Ovary (tissue), 9 donors: Measurements from ENCODE around the gene IRF1. TPM values are rescaled to one million over a fixed set of nuclear protein-coding genes. Genes with fewer than 3 reads are reported as not detected.
"Not testable (repeated sequence)": the region's sequence is repeated elsewhere in the genome, so short reads cannot be mapped to it uniquely, and the experiment has no call there.

Experiments used
- DNase-seq, 5 donors: peaks; one replicate each; pipeline ENCODE4 v3.0.0-alpha.2; 2019 to 2020
- H3K27ac ChIP-seq, 2 donors: fragments of 200-600 bp; one replicate each; pipeline versions ENCODE4 v1.5.1 to v1.8.0; 2019 to 2022
- H3K27me3 ChIP-seq: fragments of 200-600 bp; one replicate; pipeline ENCODE4 v1.8.0; 2022
- H3K36me3 ChIP-seq: fragments of 200-600 bp; sonication (generic); one replicate; pipeline ENCODE4 v1.5.1; 2019
- H3K4me1 ChIP-seq: one replicate; pipeline ENCODE4 v1.8.1; 2013; ENCODE audit warnings: mild to moderate bottlenecking, moderate library complexity; ENCODE audit not compliant: insufficient read depth
- H3K4me3 ChIP-seq: fragments of 200-600 bp; sonication (generic); one replicate; pipeline ENCODE4 v1.5.1; 2017
- H3K9me3 ChIP-seq, 2 donors: fragments of 200-600 bp in 1 of 2; sonication (generic) in 1 of 2; one replicate each; pipeline versions ENCODE4 v1.5.1 to v1.8.1; 2013 to 2019; ENCODE audit warnings: mild to moderate bottlenecking in 1 of 2, moderate library complexity in 1 of 2
- EP300 ChIP-seq: sonication (generic); formaldehyde crosslinking; IDR thresholded peaks from one replicate; pipeline ENCODE4 v1.6.1; 2017; ENCODE audit warnings: antibody characterized with exemption
- POLR2A ChIP-seq: fragments of 450-650 bp; IDR thresholded peaks from one replicate; pipeline ENCODE4 v1.6.1; 2017; ENCODE audit warnings: antibody characterized with exemption, mild to moderate bottlenecking, moderate library complexity
- WGBS, 3 donors: extraction: QIAGEN DNeasy Blood & Tissue Kit in 1 of 3; methylation state at CpG; one replicate each; pipeline versions ENCODE4 v1.1.5 to v1.1.7; 2013 to 2017; 5-methylcytosine and 5-hydroxymethylcytosine counted together
- intact Hi-C, 4 donors: fragments of 100-400 bp; cut with DNase I; formaldehyde crosslinking; loops; one replicate each; pipeline versions ENCODE4 v1.11.0 to v1.15.1; 2022 to 2023
- polyA plus RNA-seq, 2 donors: library from polyadenylated mRNA; stranded (reverse); fragments of 200-250 nt in 1 of 2; fragments of 350-450 nt in 1 of 2; fragmentation: Illumina TruSeq in 1 of 2; extraction: RNeasy Lipid Tissue Mini Kit (QIAGEN cat#74804) in 1 of 2; gene quantifications; one replicate each; pipeline ENCODE4 v1.2.3, GENCODE V29; 2013 to 2014
- total RNA-seq, 7 donors: library from RNA; depleted of rRNA in 2 of 7; stranded (reverse); fragments of >200 nt in 2 of 7; fragmentation: NEBNext Ultra II Directional in 3 of 7; extraction: Animal tissue kit (Norgen Biotek cat#: 25700) in 3 of 7; gene quantifications; one replicate each; pipeline versions ENCODE4 v1.1.0 to v1.2.4, GENCODE V29; 2016 to 2023
- TF ChIP-seq, protein P1 (sequence below), 3 donors: fragments of 450-650 bp in 2 of 3; fragments of 200-600 bp in 1 of 3; IDR thresholded peaks; one replicate each; pipeline versions ENCODE4 v1.5.1 to v1.8.0; 2016 to 2022; ENCODE audit warnings: antibody characterized with exemption in 3 of 3, mild to moderate bottlenecking in 1 of 3
- donor health status: DM: no; HTN: no; CAD: no; lungs with moderate emphysema.
- donor health status: DM: no; HTN: no; CAD: no.
- donor health status: Bipolar disorder and iron deficiency.
- donor health status: DM: yes; HTN: yes; CAD: no.
- donor health status: DM: no; HTN: no; CAD: no.
- donor health status: DM: yes; HTN: yes; CAD: no.

IRF1 gene
- total and polyA plus RNA-seq, 9 donors, result 17.3 to 126 (median 26.7) TPM

DNA sequence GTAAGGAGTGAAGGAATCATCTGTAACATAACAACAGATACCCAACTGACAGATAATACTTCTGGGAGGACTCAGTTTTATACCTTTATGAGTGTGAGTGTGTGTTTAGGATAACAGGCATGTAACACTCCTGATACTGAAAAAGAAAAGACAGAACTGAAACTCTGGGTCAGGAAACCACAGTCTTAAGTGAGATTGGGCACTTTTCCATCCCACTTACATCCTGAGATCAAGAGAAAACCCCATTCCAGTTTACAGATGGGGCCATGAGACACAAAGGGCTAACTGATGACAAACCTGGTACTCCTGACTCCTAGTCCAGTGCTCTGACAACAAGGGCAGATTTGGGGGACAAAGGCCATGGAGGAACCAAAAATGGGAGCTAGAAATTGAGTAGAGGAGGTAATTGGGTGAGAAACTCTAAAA, 34.7 kb upstream of the IRF1 start:
- Histone ChIP-seq H3K4me1 (no peaks in the 10 kb centered on the region), H3K36me3 (no peaks in the 10 kb centered on the region), H3K27me3 (no peaks in the 10 kb centered on the region), H3K4me3 (no peak overlapping the region), H3K27ac (no peak overlapping the region), H3K9me3 (no peaks in the 10 kb centered on the region)
- DNase-seq, result no peak
- TF ChIP-seq, protein P1, sequence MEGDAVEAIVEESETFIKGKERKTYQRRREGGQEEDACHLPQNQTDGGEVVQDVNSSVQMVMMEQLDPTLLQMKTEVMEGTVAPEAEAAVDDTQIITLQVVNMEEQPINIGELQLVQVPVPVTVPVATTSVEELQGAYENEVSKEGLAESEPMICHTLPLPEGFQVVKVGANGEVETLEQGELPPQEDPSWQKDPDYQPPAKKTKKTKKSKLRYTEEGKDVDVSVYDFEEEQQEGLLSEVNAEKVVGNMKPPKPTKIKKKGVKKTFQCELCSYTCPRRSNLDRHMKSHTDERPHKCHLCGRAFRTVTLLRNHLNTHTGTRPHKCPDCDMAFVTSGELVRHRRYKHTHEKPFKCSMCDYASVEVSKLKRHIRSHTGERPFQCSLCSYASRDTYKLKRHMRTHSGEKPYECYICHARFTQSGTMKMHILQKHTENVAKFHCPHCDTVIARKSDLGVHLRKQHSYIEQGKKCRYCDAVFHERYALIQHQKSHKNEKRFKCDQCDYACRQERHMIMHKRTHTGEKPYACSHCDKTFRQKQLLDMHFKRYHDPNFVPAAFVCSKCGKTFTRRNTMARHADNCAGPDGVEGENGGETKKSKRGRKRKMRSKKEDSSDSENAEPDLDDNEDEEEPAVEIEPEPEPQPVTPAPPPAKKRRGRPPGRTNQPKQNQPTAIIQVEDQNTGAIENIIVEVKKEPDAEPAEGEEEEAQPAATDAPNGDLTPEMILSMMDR (IDR thresholded peaks at IDR 0.05), result no peak
- intact Hi-C loops, result no loop called here

DNA sequence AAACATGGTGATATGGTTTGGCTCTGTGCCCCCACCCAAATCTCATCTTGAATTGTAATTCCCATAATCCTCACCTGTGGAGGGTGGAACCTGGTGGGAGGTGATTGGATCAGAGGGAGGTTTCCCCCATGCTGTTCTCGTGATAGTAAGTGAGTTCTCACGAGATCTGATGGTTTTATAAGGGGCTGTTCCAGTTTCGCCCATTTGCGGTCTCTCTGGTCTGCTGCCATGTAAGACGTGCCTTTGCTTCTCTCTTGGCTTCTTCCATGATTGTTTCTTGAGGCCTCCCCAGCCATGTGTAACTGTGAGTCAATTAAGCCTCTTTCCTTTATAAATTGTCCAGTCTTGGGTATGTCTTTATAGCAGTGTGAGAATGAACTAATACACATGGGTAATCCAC, 34.3 kb upstream of the IRF1 start:
- DNase-seq, intact Hi-C loops, H3K4me1 ChIP-seq, H3K4me3 ChIP-seq, H3K27ac ChIP-seq, H3K36me3 ChIP-seq, H3K27me3 ChIP-seq, H3K9me3 ChIP-seq: not testable (repeated sequence)
- WGBS, 3 donors, result 84 to 92% (median 88%) methylated on average over 5 of the region's 5 CpGs

DNA sequence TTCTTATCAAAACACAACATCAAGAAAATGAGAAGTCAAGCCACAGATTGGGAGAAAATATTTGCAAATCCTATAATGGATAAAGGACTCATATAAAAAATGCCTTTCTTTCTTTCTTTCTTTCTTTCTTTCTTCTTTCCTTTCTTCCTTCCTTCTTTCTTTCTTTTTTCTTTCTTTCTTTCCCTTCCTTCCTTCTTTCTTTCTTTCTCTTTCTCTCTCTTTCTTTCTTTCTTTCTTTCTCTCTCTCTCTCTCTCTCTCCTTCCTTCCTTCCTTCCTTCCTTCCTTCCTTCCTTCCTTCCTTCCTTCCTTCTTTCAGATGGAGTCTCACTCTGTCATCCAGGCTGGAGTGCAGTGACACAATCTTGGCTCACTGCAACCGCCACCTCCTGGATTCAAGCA, 31.5 kb upstream of the IRF1 start:
- intact Hi-C loops, DNase-seq: not testable (repeated sequence)

DNA sequence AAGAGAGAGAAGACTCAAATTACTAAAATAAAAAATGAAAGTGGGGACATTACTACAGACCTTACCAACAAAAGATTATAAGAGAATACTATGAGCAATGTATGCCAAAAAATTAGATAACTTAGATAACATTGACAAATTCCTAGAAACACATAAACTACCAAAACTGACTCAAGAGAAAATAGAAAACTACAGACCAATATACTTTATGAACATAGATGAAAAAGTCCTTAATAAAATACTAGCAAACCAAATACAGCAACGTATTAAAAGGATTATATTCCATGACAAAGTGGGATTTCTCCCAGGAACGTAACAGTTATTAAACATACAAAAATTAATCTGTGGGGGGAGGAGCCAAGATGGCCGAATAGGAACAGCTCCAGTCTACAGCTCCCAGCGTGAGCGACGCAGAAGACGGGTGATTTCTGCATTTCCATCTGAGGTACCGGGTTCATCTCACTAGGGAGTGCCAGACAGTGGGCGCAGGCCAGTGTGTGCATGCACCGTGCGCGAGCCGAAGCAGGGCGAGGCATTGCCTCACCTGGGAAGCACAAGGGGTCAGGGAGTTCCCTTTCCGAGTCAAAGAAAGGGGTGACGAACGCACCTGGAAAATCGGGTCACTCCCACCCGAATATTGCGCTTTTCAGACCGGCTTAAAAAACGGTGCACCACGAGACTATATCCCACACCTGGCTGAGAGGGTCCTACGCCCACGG, 23.2 kb upstream of the IRF1 start:
- WGBS, 3 donors, result 93 to 94% (median 93%) methylated on average over 9 to 23 of the region's 25 CpGs
- H3K27ac ChIP-seq, DNase-seq, H3K36me3 ChIP-seq, H3K9me3 ChIP-seq, intact Hi-C loops, H3K4me1 ChIP-seq, H3K27me3 ChIP-seq, H3K4me3 ChIP-seq: not testable (repeated sequence)

More for the DNA sequence above, 31.5 kb upstream of the IRF1 start:
- not testable (repeated sequence) for H3K27me3 ChIP-seq, H3K9me3 ChIP-seq, H3K27ac ChIP-seq, H3K36me3 ChIP-seq, H3K4me3 ChIP-seq, H3K4me1 ChIP-seq
- WGBS, 3 donors, result 92 to 96% (median 96%) methylated on average over 1 of the region's 1 CpG

DNA sequence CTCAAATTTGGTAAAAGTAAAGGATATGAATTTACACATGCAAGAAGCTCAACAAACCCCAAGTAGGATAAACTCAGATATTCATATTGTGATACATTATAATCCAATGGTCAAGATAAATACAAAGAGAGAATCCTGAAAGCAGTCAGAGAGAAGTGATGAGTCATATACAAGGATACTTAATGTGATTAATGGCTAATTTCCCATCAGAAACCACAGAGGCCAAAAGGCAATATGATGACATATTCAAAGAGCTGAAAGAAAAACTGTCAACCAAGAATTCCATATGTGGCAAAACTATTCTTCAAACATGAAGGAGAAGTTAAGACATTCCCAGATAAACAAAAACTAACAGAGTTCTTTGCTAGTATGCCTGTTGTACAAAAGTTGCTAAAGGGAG, 19.5 kb upstream of the IRF1 start:
- no peaks in the 10 kb centered on the region for H3K36me3 ChIP-seq
- no peak overlapping the region for H3K4me3 ChIP-seq
- H3K27me3 ChIP-seq, result no peaks in the 10 kb centered on the region
- H3K4me1 ChIP-seq, result no peaks in the 10 kb centered on the region
- intact Hi-C loops, result no loop called here
- H3K27ac ChIP-seq, result no peak overlapping the region
- H3K9me3 ChIP-seq, result no peaks in the 10 kb centered on the region
- no peak for DNase-seq
- TF ChIP-seq, protein P1 (IDR thresholded peaks at IDR 0.05), result no peak
- TF ChIP-seq EP300 (no peak), POLR2A (no peak)

DNA sequence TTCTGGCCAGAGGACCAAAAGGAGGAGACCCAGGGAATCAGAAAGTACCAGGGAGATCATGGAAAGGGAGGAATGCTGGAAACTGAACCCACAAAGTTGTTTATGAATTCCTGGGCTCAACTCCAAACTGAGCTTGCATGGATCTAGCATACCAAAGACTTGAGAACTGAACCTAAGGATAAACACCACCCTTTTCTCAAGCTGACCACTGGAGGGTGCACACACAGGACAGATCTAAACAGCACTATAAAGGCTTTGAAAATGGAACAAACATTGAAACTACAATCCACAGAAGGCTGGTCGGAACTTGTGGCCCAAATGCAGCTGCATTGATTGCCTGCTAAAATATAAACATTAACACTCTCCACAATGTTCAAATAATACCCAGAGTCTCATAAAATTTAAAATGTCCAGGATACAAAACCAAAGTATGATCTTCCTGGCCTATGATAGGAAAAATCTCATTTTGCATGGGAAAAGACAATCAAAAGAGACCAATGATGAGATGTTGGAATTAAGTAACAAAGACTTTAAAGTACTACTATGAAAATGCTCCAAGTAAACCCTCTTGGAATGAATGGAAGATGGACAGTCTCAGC, 15.6 kb upstream of the IRF1 start:
- no peak overlapping the region for H3K4me3 ChIP-seq
- WGBS, 3 donors, result 4 to 18% (median 5%) methylated on average over 1 of the region's 1 CpG
- H3K36me3 ChIP-seq, result no peaks in the 10 kb centered on the region
- H3K27ac ChIP-seq, result peak overlapping the region in 1 of 2 donors; percentile 61
- peaks cover 3% of the 10 kb centered on the region for H3K4me1 ChIP-seq
- TF ChIP-seq, protein P1 (IDR thresholded peaks at IDR 0.05), result peak; percentile 26 to 49 (median 41)
- no peak for TF ChIP-seq POLR2A
- no peaks in the 10 kb centered on the region for H3K27me3 ChIP-seq
- intact Hi-C loops, result no loop called here
- H3K9me3 ChIP-seq, result no peaks in the 10 kb centered on the region
- peak in 3 of 5 donors; percentile 52 to 56 (median 53) for DNase-seq
